ENCODE measurements around the gene RNPEP. TPM values are rescaled to one million over a fixed set of nuclear protein-coding genes. Genes with fewer than 3 reads are reported as not detected.

RNPEP gene
- total and polyA plus RNA-seq, 2 of the 13 experiments (the other 11 are each of a cell fraction or from before 2014, with no cell fraction given): 20.6 to 38.4 TPM

DNA sequence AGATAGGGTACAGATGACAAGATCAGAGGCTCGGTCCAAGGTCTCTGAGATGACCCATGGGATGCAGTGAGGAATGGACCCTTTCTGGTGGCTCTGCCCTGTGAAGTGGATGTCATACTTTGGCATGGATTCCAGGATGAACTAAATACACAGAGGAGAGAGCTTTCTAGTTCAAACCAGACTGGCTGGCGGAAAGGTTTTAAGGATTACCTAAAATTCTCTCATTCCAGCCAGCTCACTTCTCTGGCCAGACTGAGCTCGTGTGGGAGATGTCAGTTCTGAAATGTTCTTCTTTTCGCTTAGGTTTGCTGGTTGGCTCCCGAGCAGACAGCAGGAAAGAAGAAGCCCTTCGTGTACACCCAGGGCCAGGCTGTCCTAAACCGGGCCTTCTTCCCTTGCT, 6.2 kb downstream of the RNPEP start:
- no peak for FAIRE-seq
- H3K4me3 ChIP-seq (replicated peaks in 1 of 3; ENCODE audit: insufficient read depth in 1 of 3, low read depth in 2 of 3, low read length in 3 of 3): no peak overlapping the region
- H3K4me1 ChIP-seq (ENCODE audit: insufficient read depth, low read length): peaks cover 18% of the 10 kb centered on the region
- ChIA-PET POLR2A (no interaction called here), CTCF (ENCODE audit: low intra/inter-chr PET ratio, low total read pairs) (no interaction called here)
- no peaks in the 10 kb centered on the region for H4K20me1 ChIP-seq (ENCODE audit: insufficient read depth, low read length)
- H3K4me2 ChIP-seq (ENCODE audit: low read depth, low read length): no peak overlapping the region
- intact Hi-C loops (cut with micrococcal nuclease; ENCODE audit: unreplicated experiment): no loop called here
- no TSS peak for BruUV-seq (replicated peaks)
- H3K9me3 ChIP-seq (ENCODE audit: low read length): no peaks in the 10 kb centered on the region
- TF ChIP-seq SAP130 (CRISPR knock-in tag; IDR thresholded peaks at IDR 0.05; ENCODE audit: low read depth) (no peak), ZKSCAN5 (CRISPR knock-in tag; IDR thresholded peaks at IDR 0.05) (no peak), ZNF724P (CRISPR knock-in tag; IDR thresholded peaks at IDR 0.05; ENCODE audit: borderline replicate concordance) (no peak), ZFP37 (CRISPR knock-in tag; IDR thresholded peaks at IDR 0.05; ENCODE audit: borderline replicate concordance) (no peak), TARDBP (CRISPR knock-in tag; IDR thresholded peaks at IDR 0.05) (no peak), ZNF44 (CRISPR knock-in tag; IDR thresholded peaks at IDR 0.05) (no peak), ZEB1 (IDR thresholded peaks at IDR 0.05; ENCODE audit: insufficient replicate concordance, low read depth) (no peak), KMT2B (CRISPR knock-in tag; IDR thresholded peaks at IDR 0.05) (no peak)
- TF ChIP-seq, protein P1, sequence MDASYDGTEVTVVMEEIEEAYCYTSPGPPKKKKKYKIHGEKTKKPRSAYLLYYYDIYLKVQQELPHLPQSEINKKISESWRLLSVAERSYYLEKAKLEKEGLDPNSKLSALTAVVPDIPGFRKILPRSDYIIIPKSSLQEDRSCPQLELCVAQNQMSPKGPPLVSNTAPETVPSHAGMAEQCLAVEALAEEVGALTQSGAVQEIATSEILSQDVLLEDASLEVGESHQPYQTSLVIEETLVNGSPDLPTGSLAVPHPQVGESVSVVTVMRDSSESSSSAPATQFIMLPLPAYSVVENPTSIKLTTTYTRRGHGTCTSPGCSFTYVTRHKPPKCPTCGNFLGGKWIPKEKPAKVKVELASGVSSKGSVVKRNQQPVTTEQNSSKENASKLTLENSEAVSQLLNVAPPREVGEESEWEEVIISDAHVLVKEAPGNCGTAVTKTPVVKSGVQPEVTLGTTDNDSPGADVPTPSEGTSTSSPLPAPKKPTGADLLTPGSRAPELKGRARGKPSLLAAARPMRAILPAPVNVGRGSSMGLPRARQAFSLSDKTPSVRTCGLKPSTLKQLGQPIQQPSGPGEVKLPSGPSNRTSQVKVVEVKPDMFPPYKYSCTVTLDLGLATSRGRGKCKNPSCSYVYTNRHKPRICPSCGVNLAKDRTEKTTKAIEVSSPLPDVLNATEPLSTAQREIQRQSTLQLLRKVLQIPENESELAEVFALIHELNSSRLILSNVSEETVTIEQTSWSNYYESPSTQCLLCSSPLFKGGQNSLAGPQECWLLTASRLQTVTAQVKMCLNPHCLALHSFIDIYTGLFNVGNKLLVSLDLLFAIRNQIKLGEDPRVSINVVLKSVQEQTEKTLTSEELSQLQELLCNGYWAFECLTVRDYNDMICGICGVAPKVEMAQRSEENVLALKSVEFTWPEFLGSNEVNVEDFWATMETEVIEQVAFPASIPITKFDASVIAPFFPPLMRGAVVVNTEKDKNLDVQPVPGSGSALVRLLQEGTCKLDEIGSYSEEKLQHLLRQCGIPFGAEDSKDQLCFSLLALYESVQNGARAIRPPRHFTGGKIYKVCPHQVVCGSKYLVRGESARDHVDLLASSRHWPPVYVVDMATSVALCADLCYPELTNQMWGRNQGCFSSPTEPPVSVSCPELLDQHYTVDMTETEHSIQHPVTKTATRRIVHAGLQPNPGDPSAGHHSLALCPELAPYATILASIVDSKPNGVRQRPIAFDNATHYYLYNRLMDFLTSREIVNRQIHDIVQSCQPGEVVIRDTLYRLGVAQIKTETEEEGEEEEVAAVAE (CRISPR knock-in tag; IDR thresholded peaks at IDR 0.05; ENCODE audit: borderline replicate concordance): no peak
- TF ChIP-seq, protein P2, sequence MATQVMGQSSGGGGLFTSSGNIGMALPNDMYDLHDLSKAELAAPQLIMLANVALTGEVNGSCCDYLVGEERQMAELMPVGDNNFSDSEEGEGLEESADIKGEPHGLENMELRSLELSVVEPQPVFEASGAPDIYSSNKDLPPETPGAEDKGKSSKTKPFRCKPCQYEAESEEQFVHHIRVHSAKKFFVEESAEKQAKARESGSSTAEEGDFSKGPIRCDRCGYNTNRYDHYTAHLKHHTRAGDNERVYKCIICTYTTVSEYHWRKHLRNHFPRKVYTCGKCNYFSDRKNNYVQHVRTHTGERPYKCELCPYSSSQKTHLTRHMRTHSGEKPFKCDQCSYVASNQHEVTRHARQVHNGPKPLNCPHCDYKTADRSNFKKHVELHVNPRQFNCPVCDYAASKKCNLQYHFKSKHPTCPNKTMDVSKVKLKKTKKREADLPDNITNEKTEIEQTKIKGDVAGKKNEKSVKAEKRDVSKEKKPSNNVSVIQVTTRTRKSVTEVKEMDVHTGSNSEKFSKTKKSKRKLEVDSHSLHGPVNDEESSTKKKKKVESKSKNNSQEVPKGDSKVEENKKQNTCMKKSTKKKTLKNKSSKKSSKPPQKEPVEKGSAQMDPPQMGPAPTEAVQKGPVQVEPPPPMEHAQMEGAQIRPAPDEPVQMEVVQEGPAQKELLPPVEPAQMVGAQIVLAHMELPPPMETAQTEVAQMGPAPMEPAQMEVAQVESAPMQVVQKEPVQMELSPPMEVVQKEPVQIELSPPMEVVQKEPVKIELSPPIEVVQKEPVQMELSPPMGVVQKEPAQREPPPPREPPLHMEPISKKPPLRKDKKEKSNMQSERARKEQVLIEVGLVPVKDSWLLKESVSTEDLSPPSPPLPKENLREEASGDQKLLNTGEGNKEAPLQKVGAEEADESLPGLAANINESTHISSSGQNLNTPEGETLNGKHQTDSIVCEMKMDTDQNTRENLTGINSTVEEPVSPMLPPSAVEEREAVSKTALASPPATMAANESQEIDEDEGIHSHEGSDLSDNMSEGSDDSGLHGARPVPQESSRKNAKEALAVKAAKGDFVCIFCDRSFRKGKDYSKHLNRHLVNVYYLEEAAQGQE (IDR thresholded peaks at IDR 0.05; ENCODE audit: borderline replicate concordance in 1 of 2, low read depth in 1 of 2, low read length in 2 of 2): no peak
- H3K27ac ChIP-seq (ENCODE audit: extremely low read length, insufficient read depth, low read length): no peak overlapping the region
- in situ Hi-C loops (cut with HindIII; ENCODE audit: extremely low pct_ligation_motif_present, low pct_unique_long_range_greater_than_20kb): no loop called here
- WGBS (ENCODE audit: low lambda C conversion rate): 91% methylated on average over 7 of the region's 7 CpGs
- peaks cover 26% of the 10 kb centered on the region for H3K79me2 ChIP-seq (ENCODE audit: insufficient read depth, low read length)
- no peak overlapping the region for H3K9ac ChIP-seq (ENCODE audit: insufficient read depth, low read depth, low read length)
- ATAC-seq: no peak
- no peak overlapping the region for H2AFZ ChIP-seq (ENCODE audit: low read length)
- no peaks in the 10 kb centered on the region for H3K27me3 ChIP-seq (ENCODE audit: control insufficient read depth in 1 of 2, insufficient read depth in 2 of 2, low read length in 2 of 2)
- no peak for DNase-seq (ENCODE audit: low spot score)
- H3K36me3 ChIP-seq (replicated peaks in 1 of 2; ENCODE audit: control insufficient read depth in 1 of 2, insufficient read depth in 2 of 2, low read length in 2 of 2): peaks cover 14 to 45% of the 10 kb centered on the region in 2 experiments

All from HepG2 (cell line).